A673 (cell line): ENCODE data around the gene MCAM.

ENCODE experiments used
- CTCF ChIP-seq: fragments of 300-800, 200-600 bp; sonication (generic); conservative IDR thresholded peaks from 2 replicates; pipeline ENCODE4 v1.5.1; 2017; ENCODE audit warnings: low read depth, mild to moderate bottlenecking, antibody characterized with exemption, low read length, moderate library complexity, mixed read lengths
- EZH2 ChIP-seq: fragments of 200-600 bp; sonication (generic); IDR thresholded peaks from 2 replicates; pipeline ENCODE4 v1.6.1; 2017; ENCODE audit warnings: borderline replicate concordance, low read depth, mild to moderate bottlenecking, mixed read lengths, antibody characterized with exemption, low read length; ENCODE audit not compliant: poor library complexity, severe bottlenecking

- 0 out of 2 replicates have a peak, but pooled peaks have one; percentile 12 for TF ChIP-seq CTCF
- no peak for TF ChIP-seq EZH2
Observed at GRCh38 chr11:119307219-119307618, 9.7 kb downstream of the MCAM start.
